Adrenal gland (tissue), 5 donors: Measurements from ENCODE around the gene SLC19A2.

Experiments used
- POLR2A ChIP-seq, 2 donors: fragments of 450-650 bp; IDR thresholded peaks; one replicate each; pipeline ENCODE4 v1.6.1; 2017; ENCODE audit warnings: antibody characterized with exemption in 2 of 2, mild to moderate bottlenecking in 2 of 2, moderate library complexity in 1 of 2
- TF ChIP-seq, protein P1 (sequence below), 6 experiments: fragments of 450-650 bp in 4 of 6; fragments of 200-600 bp in 2 of 6; sonication (generic) in 1 of 6; IDR thresholded peaks; 1 replicate in 5 of 6; 2 replicates in 1 of 6; pipeline versions ENCODE4 v1.5.1 to v1.8.0; 2016 to 2021; ENCODE audit warnings: antibody characterized with exemption in 6 of 6, mild to moderate bottlenecking in 2 of 6, moderate library complexity in 1 of 6
- donor health status: DM: no; HTN: no; CAD: no.

DNA sequence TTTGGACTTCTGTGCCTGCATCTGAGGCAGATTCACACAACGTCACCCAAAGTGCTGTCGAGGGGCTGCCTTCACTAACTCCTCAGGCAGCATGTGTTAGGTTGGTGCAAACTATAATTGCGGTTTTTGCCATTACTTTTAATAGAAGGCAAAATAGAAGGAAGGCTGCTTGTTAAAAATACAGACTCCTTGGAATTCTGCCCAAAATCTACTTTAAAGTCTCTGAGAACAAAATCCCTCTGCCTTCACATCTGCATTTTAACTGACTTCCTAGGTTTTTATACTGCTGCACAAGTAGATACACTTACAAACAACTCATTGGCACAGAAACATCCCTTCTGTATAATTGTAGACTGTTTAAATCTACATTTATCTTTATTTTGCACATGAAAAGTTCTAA is 41.3 kb upstream of the SLC19A2 start:
- TF ChIP-seq, protein P1, sequence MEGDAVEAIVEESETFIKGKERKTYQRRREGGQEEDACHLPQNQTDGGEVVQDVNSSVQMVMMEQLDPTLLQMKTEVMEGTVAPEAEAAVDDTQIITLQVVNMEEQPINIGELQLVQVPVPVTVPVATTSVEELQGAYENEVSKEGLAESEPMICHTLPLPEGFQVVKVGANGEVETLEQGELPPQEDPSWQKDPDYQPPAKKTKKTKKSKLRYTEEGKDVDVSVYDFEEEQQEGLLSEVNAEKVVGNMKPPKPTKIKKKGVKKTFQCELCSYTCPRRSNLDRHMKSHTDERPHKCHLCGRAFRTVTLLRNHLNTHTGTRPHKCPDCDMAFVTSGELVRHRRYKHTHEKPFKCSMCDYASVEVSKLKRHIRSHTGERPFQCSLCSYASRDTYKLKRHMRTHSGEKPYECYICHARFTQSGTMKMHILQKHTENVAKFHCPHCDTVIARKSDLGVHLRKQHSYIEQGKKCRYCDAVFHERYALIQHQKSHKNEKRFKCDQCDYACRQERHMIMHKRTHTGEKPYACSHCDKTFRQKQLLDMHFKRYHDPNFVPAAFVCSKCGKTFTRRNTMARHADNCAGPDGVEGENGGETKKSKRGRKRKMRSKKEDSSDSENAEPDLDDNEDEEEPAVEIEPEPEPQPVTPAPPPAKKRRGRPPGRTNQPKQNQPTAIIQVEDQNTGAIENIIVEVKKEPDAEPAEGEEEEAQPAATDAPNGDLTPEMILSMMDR (IDR thresholded peaks at IDR 0.05) = no peak
- TF ChIP-seq POLR2A (IDR thresholded peaks at IDR 0.05) = no peak
